GM10266 (cell line): ENCODE measurements around the gene KIAA1217.

Experiments
- DNase-seq: peaks from one replicate; pipeline ENCODE4 v3.0.0; 2012; ENCODE audit errors: extremely low spot score
- CTCF ChIP-seq: IDR thresholded peaks from 2 replicates; pipeline ENCODE4 v1.5.1; 2012; ENCODE audit warnings: mild to moderate bottlenecking, low read depth; ENCODE audit not compliant: control insufficient read depth, insufficient read depth; ENCODE audit errors: missing control alignments

Gene KIAA1217

GRCh38 chr10:24419066-24419465, 210.1 kb downstream of the KIAA1217 start:
- DNase-seq: no peak
- no peak for TF ChIP-seq CTCF

- no peak for TF ChIP-seq CTCF
These were observed 216.2 kb downstream of the KIAA1217 start for GRCh38 chr10:24425151-24425550.

GRCh38 chr10:24427678-24428409, 218.9 kb downstream of the KIAA1217 start:
- DNase-seq: no peak
- no peak for TF ChIP-seq CTCF

More at GRCh38 chr10:24425151-24425550, 216.2 kb downstream of the KIAA1217 start:
- DNase-seq: no peak

GRCh38 chr10:24428410-24428782, 219.5 kb downstream of the KIAA1217 start:
- no peak for DNase-seq
- no peak for TF ChIP-seq CTCF

- no peak for TF ChIP-seq CTCF
These were observed 221.7 kb downstream of the KIAA1217 start for GRCh38 chr10:24430591-24430990.

GRCh38 chr10:24432478-24433416, 223.8 kb downstream of the KIAA1217 start:
- DNase-seq: no peak
- TF ChIP-seq CTCF: no peak

More at GRCh38 chr10:24430591-24430990, 221.7 kb downstream of the KIAA1217 start:
- DNase-seq: no peak
